ENCODE data around the gene KDM4C. TPM values are rescaled to one million over a fixed set of nuclear protein-coding genes. Genes with fewer than 3 reads are reported as not detected.

Gene KDM4C
- total RNA-seq, 1 experiment from 2014 or later = 16.8 TPM

GRCh38 chr9:6959270-6960000 lies 201.7 kb downstream of the KDM4C start:
- ATAC-seq (no peak), DNase-seq (ENCODE audit: low read depth, low spot score) (no peak)
- ChIA-PET POLR2A (no interaction called here), CTCF (no interaction called here), RAD21 (ENCODE audit: low non-redundant PET in 1 of 2, low total read pairs in 2 of 2, uncharacterized antibody in 2 of 2, unreplicated experiment in 2 of 2) (no interaction called here)
- no TSS peak for BruUV-seq (replicated peaks)
- H3K4me1 ChIP-seq (ENCODE audit: control insufficient read depth in 1 of 2, insufficient read depth in 2 of 2, low read length in 2 of 2) = peaks cover 10 to 16% of the 10 kb centered on the region in 2 experiments
- no peak overlapping the region for H3K4me2 ChIP-seq (ENCODE audit: low read length)
- intact Hi-C loops (cut with micrococcal nuclease) = no loop called here
- H3K9me3 ChIP-seq (ENCODE audit: control insufficient read depth in 1 of 2, insufficient read depth in 1 of 2, low read depth in 1 of 2, low read length in 2 of 2) = no peaks in the 10 kb centered on the region
- no peaks in the 10 kb centered on the region for H3K79me2 ChIP-seq (ENCODE audit: insufficient read depth, low read length)
- no peak for TF ChIP-seq EGR1 (IDR thresholded peaks at IDR 0.05; ENCODE audit: low read depth)
- no peak for TF ChIP-seq ZNF274 (IDR thresholded peaks at IDR 0.05; ENCODE audit: low read depth, low read length)
- no peak for TF ChIP-seq SIN3A (IDR thresholded peaks at IDR 0.05; ENCODE audit: low read depth)
- TF ChIP-seq, protein P1, sequence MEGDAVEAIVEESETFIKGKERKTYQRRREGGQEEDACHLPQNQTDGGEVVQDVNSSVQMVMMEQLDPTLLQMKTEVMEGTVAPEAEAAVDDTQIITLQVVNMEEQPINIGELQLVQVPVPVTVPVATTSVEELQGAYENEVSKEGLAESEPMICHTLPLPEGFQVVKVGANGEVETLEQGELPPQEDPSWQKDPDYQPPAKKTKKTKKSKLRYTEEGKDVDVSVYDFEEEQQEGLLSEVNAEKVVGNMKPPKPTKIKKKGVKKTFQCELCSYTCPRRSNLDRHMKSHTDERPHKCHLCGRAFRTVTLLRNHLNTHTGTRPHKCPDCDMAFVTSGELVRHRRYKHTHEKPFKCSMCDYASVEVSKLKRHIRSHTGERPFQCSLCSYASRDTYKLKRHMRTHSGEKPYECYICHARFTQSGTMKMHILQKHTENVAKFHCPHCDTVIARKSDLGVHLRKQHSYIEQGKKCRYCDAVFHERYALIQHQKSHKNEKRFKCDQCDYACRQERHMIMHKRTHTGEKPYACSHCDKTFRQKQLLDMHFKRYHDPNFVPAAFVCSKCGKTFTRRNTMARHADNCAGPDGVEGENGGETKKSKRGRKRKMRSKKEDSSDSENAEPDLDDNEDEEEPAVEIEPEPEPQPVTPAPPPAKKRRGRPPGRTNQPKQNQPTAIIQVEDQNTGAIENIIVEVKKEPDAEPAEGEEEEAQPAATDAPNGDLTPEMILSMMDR (IDR thresholded peaks at IDR 0.05 in 2 of 3, conservative IDR thresholded peaks at IDR 0.05 in 1 of 3; ENCODE audit: borderline replicate concordance in 1 of 3, insufficient read depth in 1 of 3, low read depth in 2 of 3, low read length in 2 of 3) = no peak
- TF ChIP-seq TCF7L2 (IDR thresholded peaks at IDR 0.05; ENCODE audit: borderline replicate concordance, extremely low read depth, insufficient read depth, insufficient read length) = no peak
- no peak for TF ChIP-seq JUND (IDR thresholded peaks at IDR 0.05)
- TF ChIP-seq YY1 (IDR thresholded peaks at IDR 0.05; ENCODE audit: extremely low read depth, insufficient replicate concordance, low read depth, low read length) = no peak
- TF ChIP-seq POLR2AphosphoS5 (IDR thresholded peaks at IDR 0.05; ENCODE audit: low read depth, low read length) = no peak
- no peak for TF ChIP-seq RAD21 (IDR thresholded peaks at IDR 0.05; ENCODE audit: low read depth)
- TF ChIP-seq ZFX (IDR thresholded peaks at IDR 0.05) = no peak
- TF ChIP-seq, protein P2, sequence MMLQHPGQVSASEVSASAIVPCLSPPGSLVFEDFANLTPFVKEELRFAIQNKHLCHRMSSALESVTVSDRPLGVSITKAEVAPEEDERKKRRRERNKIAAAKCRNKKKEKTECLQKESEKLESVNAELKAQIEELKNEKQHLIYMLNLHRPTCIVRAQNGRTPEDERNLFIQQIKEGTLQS (IDR thresholded peaks at IDR 0.05) = no peak
- no peak for TF ChIP-seq EZH2phosphoT487 (IDR thresholded peaks at IDR 0.05; ENCODE audit: borderline replicate concordance)
- no peak for TF ChIP-seq CEBPB (IDR thresholded peaks at IDR 0.05; ENCODE audit: low read depth)
- no peak for TF ChIP-seq CBX3 (IDR thresholded peaks at IDR 0.05; ENCODE audit: low read depth)
- TF ChIP-seq POLR2A (IDR thresholded peaks at IDR 0.05; ENCODE audit: borderline replicate concordance, extremely low read depth, insufficient read depth, insufficient read length) = no peak
- TF ChIP-seq FOSL1 (IDR thresholded peaks at IDR 0.05; ENCODE audit: low read depth) = no peak
- no peaks in the 10 kb centered on the region for H3K27me3 ChIP-seq (ENCODE audit: insufficient read depth, low read length)
- no peak overlapping the region for H3K27ac ChIP-seq (ENCODE audit: low read depth, low read length)
- no peaks in the 10 kb centered on the region for H4K20me1 ChIP-seq (ENCODE audit: insufficient read depth)
- H3K9ac ChIP-seq (ENCODE audit: low read length) = no peak overlapping the region
- H3K4me3 ChIP-seq (replicated peaks in 1 of 2; ENCODE audit: low read depth in 1 of 2, low read length in 2 of 2) = no peak overlapping the region
- no peak overlapping the region for H2AFZ ChIP-seq (ENCODE audit: low read depth, low read length, poor library complexity, severe bottlenecking)
- H3K36me3 ChIP-seq (ENCODE audit: control insufficient read depth in 1 of 2, insufficient read depth in 2 of 2, low read length in 2 of 2) = no peaks in the 10 kb centered on the region
- H3K9me2 ChIP-seq (ENCODE audit: insufficient read depth) = no peaks in the 10 kb centered on the region
